ENCODE measurements around the gene PRSS33. TPM values are rescaled to one million over a fixed set of nuclear protein-coding genes. Genes with fewer than 3 reads are reported as not detected.

PRSS33 gene
- total RNA-seq, 1 donor from 2014 or later, result not detected

GRCh38 chr16:2810651-2811050 is 23.3 kb upstream of the PRSS33 start:
- no peak overlapping the region for H3K27ac ChIP-seq (replicated peaks)

GRCh38 chr16:2809149-2809760 is 21.9 kb upstream of the PRSS33 start:
- intact Hi-C loops (cut with micrococcal nuclease), result no loop called here
- Histone ChIP-seq H3K9me3 (replicated peaks) (peaks cover 9% of the 10 kb centered on the region), H3K36me3 (no peaks in the 10 kb centered on the region), H3K4me1 (peaks cover 7% of the 10 kb centered on the region), H3K4me3 (no peak overlapping the region), H3K27ac (replicated peaks) (no peak overlapping the region), H3K27me3 (ENCODE audit: low read depth) (peaks cover 79% of the 10 kb centered on the region)
- TF ChIP-seq CTCF (IDR thresholded peaks at IDR 0.05; ENCODE audit: borderline replicate concordance), result no peak
- DNase-seq, result no peak

More at GRCh38 chr16:2810651-2811050, 23.3 kb upstream of the PRSS33 start:
- Histone ChIP-seq H3K27me3 (ENCODE audit: low read depth) (peaks cover 79% of the 10 kb centered on the region), H3K4me3 (no peak overlapping the region), H3K9me3 (replicated peaks) (no peaks in the 10 kb centered on the region), H3K4me1 (peaks cover 7% of the 10 kb centered on the region), H3K36me3 (no peaks in the 10 kb centered on the region)
- intact Hi-C loops (cut with micrococcal nuclease), result no loop called here
- TF ChIP-seq CTCF (IDR thresholded peaks at IDR 0.05; ENCODE audit: borderline replicate concordance), result no peak
- no peak for DNase-seq

- Histone ChIP-seq H3K27me3 (ENCODE audit: low read depth) (peaks cover 68% of the 10 kb centered on the region), H3K36me3 (no peaks in the 10 kb centered on the region), H3K9me3 (replicated peaks) (peaks cover 20% of the 10 kb centered on the region), H3K27ac (replicated peaks) (no peak overlapping the region), H3K4me1 (peaks cover 7% of the 10 kb centered on the region), H3K4me3 (no peak overlapping the region)
- TF ChIP-seq CTCF (IDR thresholded peaks at IDR 0.05; ENCODE audit: borderline replicate concordance), result no peak
- intact Hi-C loops (cut with micrococcal nuclease), result no loop called here
- no peak for DNase-seq
Measured at GRCh38 chr16:2808181-2808580, 20.8 kb upstream of the PRSS33 start.

- intact Hi-C loops (cut with micrococcal nuclease), result no loop called here
- no peak for DNase-seq
Measured at GRCh38 chr16:2806286-2806685, 18.9 kb upstream of the PRSS33 start.

GRCh38 chr16:2804728-2805127 is 17.4 kb upstream of the PRSS33 start:
- peaks cover 47% of the 10 kb centered on the region for H3K27me3 ChIP-seq (ENCODE audit: low read depth)
- H3K4me1 ChIP-seq, result no peaks in the 10 kb centered on the region
- intact Hi-C loops (cut with micrococcal nuclease), result no loop called here
- TF ChIP-seq CTCF (IDR thresholded peaks at IDR 0.05; ENCODE audit: borderline replicate concordance), result no peak
- H3K9me3 ChIP-seq (replicated peaks), result peaks cover 24% of the 10 kb centered on the region
- H3K27ac ChIP-seq (replicated peaks), result no peak overlapping the region
- H3K36me3 ChIP-seq, result no peaks in the 10 kb centered on the region
- no peak for DNase-seq
- no peak overlapping the region for H3K4me3 ChIP-seq

More at GRCh38 chr16:2806286-2806685, 18.9 kb upstream of the PRSS33 start:
- TF ChIP-seq CTCF (IDR thresholded peaks at IDR 0.05; ENCODE audit: borderline replicate concordance), result no peak
- Histone ChIP-seq H3K4me1 (no peaks in the 10 kb centered on the region), H3K27ac (replicated peaks) (no peak overlapping the region), H3K4me3 (no peak overlapping the region), H3K9me3 (replicated peaks) (peaks cover 24% of the 10 kb centered on the region), H3K27me3 (ENCODE audit: low read depth) (peaks cover 49% of the 10 kb centered on the region), H3K36me3 (no peaks in the 10 kb centered on the region)

Data from left ventricle myocardium inferior (tissue), 1 donor.